GM12892 (cell line): ENCODE measurements around the gene SMARCD3.

Experiments used
- POLR2A ChIP-seq: IDR thresholded peaks from 2 replicates; pipeline ENCODE4 v1.6.1; 2011; ENCODE audit warnings: low read depth, low read length, control low read depth
- POLR2AphosphoS5 ChIP-seq: IDR thresholded peaks from 2 replicates; pipeline ENCODE4 v1.6.1; 2011; ENCODE audit warnings: low read depth, low read length, control low read depth

GRCh38 chr7:151274936-151275812 is 26.7 kb upstream of the SMARCD3 start:
- no peak for TF ChIP-seq POLR2AphosphoS5
- no peak for TF ChIP-seq POLR2A
